Caco-2 (cell line): ENCODE data around the gene TP53TG5. TPM values are rescaled to one million over a fixed set of nuclear protein-coding genes. Genes with fewer than 3 reads are reported as not detected.

Experiments used
- BruUV-seq: library from RNA; stranded (reverse); fragments of 400-500 nt; replicated peaks from 2 replicates; lab custom pipeline; 2021; lab: Mats Ljungman, UMichigan
- CTCF ChIA-PET: fragments of 300-600 bp; sonication (Branson Sonifier 250); formaldehyde crosslinking; loops from one replicate; lab custom pipeline; 2022; ENCODE audit warnings: antibody characterized with exemption; lab: Charles Lee
- POLR2A ChIA-PET: fragments of 300-600 bp; sonication (Branson Sonifier 250); formaldehyde crosslinking; loops from one replicate; lab custom pipeline; 2022; ENCODE audit warnings: antibody characterized with exemption; lab: Charles Lee
- DNase-seq, 2 experiments: peaks; one replicate each; pipeline versions ENCODE4 v3.0.0 to v3.0.0-alpha.2; 2020 to 2022
- H3K27me3 ChIP-seq: replicated peaks from 2 replicates; pipeline ENCODE4 v1.6.0; 2011; ENCODE audit warnings: low read length; ENCODE audit not compliant: control insufficient read depth, insufficient read depth
- H3K36me3 ChIP-seq: 2 replicates; pipeline ENCODE4 v1.5.1; 2011; ENCODE audit warnings: low read length; ENCODE audit not compliant: control insufficient read depth, insufficient read depth
- H3K4me1 ChIP-seq: fragments of 250-450 bp; sonication (Bioruptor Pico); 2 replicates; pipeline ENCODE4 v1.5.1; 2020; ENCODE audit warnings: mild to moderate bottlenecking
- H3K4me3 ChIP-seq: 2 replicates; pipeline ENCODE4 v1.5.1; 2011; ENCODE audit warnings: low read depth, mild to moderate bottlenecking, control low read depth, low read length
- H3K9me3 ChIP-seq: fragments of 250-450 bp; sonication (Bioruptor Pico); 2 replicates; pipeline ENCODE4 v1.5.1; 2020; ENCODE audit warnings: mild to moderate bottlenecking, moderate library complexity
- H3K27ac Mint-ChIP-seq: one replicate; pipeline ENCODE4 v1.8.0; 2022; ENCODE audit warnings: mixed read lengths; ENCODE audit not compliant: unreplicated experiment
- H3K27me3 Mint-ChIP-seq: one replicate; pipeline ENCODE4 v1.8.0; 2022; ENCODE audit warnings: mixed read lengths; ENCODE audit not compliant: insufficient read depth, unreplicated experiment
- H3K36me3 Mint-ChIP-seq: one replicate; pipeline ENCODE4 v1.8.0; 2022; ENCODE audit warnings: mild to moderate bottlenecking, mixed read lengths; ENCODE audit not compliant: insufficient read depth, unreplicated experiment
- H3K4me1 Mint-ChIP-seq: one replicate; pipeline ENCODE4 v1.8.0; 2022; ENCODE audit warnings: low read depth, mixed read lengths; ENCODE audit not compliant: unreplicated experiment
- H3K4me3 Mint-ChIP-seq: one replicate; pipeline ENCODE4 v1.8.0; 2022; ENCODE audit warnings: mild to moderate bottlenecking, moderate library complexity, mixed read lengths; ENCODE audit not compliant: unreplicated experiment
- H3K9me3 Mint-ChIP-seq: one replicate; pipeline ENCODE4 v1.8.0; 2022; ENCODE audit warnings: mixed read lengths; ENCODE audit not compliant: unreplicated experiment
- intact Hi-C: fragments of 100-400 bp; cut with micrococcal nuclease; formaldehyde crosslinking; loops from one replicate; pipeline ENCODE4 v1.10.0; 2022; ENCODE audit not compliant: unreplicated experiment
- total RNA-seq: library from RNA; stranded (reverse); gene quantifications from 2 replicates; pipeline ENCODE4 v1.2.3, GENCODE V29; 2022
- TF ChIP-seq, protein P1 (sequence below), 2 experiments: fragments of 200-600 bp in 1 of 2; IDR thresholded peaks; 1 replicate in 1 of 2; 2 replicates in 1 of 2; pipeline versions ENCODE4 v1.5.1 to v1.8.0; 2011 to 2022; ENCODE audit warnings: antibody characterized with exemption in 1 of 2, control low read depth in 1 of 2, inconsistent platforms in 1 of 2, low read depth in 1 of 2, low read length in 1 of 2, mild to moderate bottlenecking in 1 of 2, moderate library complexity in 1 of 2; ENCODE audit not compliant: insufficient read depth in 1 of 2, severe bottlenecking in 1 of 2, unreplicated experiment in 1 of 2

TP53TG5 gene
- total RNA-seq, 1 experiment from 2014 or later, result not detected

DNA sequence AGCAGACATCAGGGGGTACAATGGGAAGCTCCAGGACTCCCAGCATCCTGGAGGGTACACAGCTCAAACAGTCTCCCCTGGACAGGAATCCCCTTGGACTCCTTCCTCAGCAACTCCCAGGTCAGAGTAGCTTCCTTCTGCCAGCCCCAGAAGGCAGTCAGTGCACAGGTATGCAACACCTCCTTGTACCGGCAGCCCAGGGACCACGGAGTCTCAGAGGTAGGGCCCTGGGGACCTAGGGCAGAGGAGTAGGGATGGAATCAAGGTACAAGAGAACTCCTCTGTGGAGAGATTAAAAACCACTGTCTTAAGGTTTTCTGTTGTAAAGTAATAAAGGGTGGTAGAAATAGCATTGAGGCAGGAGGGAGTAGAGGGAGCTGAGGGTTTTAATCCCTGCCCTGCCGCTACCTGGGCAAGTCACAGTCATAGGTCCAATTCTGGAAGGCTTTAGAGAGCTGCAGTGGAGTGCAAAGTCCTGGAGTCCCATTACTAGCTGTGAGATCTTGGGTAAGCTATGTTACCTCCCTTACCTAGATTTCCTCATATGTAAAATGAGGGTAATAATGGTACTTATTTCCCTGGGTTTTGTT lies 7.5 kb downstream of the TP53TG5 start:
- POLR2A ChIA-PET, result interaction anchor here (0.5 kb wide), 1 partner anchor 52 kb away, joined by 6 read pairs; no protein-coding TSS in a partner anchor
- Mint-ChIP-seq H3K9me3 (no peaks in the 10 kb centered on the region), H3K27me3 (no peaks in the 10 kb centered on the region)

DNA sequence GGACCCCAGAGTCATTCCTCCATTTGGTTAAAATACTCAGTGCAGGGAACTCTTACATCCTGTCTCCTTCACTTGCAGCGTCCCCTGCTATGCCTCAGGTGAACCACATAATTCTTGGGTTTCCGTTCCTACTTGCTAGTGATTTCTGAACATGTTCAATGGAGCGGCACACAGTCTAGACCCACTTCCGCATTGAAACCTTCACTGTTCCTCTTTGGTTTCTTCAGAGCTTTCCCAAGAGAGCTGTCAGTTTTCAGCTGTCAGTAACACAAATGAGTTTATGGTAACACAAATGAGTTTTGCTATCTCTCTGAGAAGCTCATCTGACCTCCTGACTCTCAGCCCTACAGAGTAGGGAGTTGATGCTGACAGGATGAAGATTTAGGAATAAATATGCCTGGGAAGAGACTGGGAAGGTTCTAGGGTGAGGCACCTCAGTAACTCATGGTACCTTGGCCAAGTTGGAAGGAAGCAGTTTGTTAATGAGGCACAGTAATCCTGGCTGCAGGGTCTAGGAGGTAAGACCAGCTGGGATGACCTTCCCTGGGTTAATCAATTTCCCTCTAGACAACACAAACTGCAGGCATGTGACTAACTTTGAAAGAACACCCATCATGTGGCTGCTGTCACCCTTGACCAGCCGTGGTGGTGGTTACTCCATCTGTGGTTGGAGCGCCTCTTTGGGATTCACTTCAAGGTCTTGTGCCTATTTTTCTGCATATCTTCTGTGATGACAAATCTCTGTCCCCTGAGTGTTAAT lies 9.7 kb downstream of the TP53TG5 start:
- POLR2A ChIA-PET, result interaction anchor here (1.0 to 1.1 kb wide), 2 partner anchors 9 to 68 kb away, joined by 3 to 5 read pairs; no protein-coding TSS in a partner anchor
- Histone ChIP-seq H3K4me1 (no peaks in the 10 kb centered on the region; the same call in 1 of the 2 replicates), H3K27me3 (no peaks in the 10 kb centered on the region), H3K9me3 (no peaks in the 10 kb centered on the region), H3K4me3 (no peak overlapping the region), H3K36me3 (peaks cover 4% of the 10 kb centered on the region)
- no TSS peak for BruUV-seq
- intact Hi-C loops, result no loop called here
- no peak for DNase-seq
- no peaks in the 10 kb centered on the region for H3K9me3 Mint-ChIP-seq
- H3K4me3 Mint-ChIP-seq, result no peak overlapping the region
- CTCF ChIA-PET, result interaction anchor here (0.5 to 1.1 kb wide), 3 partner anchors 46 to 119 kb away, joined by 3 to 5 read pairs (median 4); no protein-coding TSS in a partner anchor
- H3K36me3 Mint-ChIP-seq, result peaks cover 26% of the 10 kb centered on the region
- H3K27me3 Mint-ChIP-seq, result no peaks in the 10 kb centered on the region
- TF ChIP-seq, protein P1, sequence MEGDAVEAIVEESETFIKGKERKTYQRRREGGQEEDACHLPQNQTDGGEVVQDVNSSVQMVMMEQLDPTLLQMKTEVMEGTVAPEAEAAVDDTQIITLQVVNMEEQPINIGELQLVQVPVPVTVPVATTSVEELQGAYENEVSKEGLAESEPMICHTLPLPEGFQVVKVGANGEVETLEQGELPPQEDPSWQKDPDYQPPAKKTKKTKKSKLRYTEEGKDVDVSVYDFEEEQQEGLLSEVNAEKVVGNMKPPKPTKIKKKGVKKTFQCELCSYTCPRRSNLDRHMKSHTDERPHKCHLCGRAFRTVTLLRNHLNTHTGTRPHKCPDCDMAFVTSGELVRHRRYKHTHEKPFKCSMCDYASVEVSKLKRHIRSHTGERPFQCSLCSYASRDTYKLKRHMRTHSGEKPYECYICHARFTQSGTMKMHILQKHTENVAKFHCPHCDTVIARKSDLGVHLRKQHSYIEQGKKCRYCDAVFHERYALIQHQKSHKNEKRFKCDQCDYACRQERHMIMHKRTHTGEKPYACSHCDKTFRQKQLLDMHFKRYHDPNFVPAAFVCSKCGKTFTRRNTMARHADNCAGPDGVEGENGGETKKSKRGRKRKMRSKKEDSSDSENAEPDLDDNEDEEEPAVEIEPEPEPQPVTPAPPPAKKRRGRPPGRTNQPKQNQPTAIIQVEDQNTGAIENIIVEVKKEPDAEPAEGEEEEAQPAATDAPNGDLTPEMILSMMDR (IDR thresholded peaks at IDR 0.05; ENCODE audit: insufficient read depth in 1 of 2, low read depth in 1 of 2, low read length in 1 of 2, severe bottlenecking in 1 of 2, unreplicated experiment in 1 of 2), result no peak
- no peak overlapping the region for H3K27ac Mint-ChIP-seq
- peaks cover 7% of the 10 kb centered on the region for H3K4me1 Mint-ChIP-seq

More for the DNA sequence above, 7.5 kb downstream of the TP53TG5 start:
- no peaks in the 10 kb centered on the region for H3K4me1 Mint-ChIP-seq
- no peak overlapping the region for H3K4me3 ChIP-seq
- no peaks in the 10 kb centered on the region for H3K9me3 ChIP-seq
- intact Hi-C loops, result no loop called here
- no peak overlapping the region for H3K4me3 Mint-ChIP-seq
- H3K36me3 Mint-ChIP-seq, result peaks cover 25% of the 10 kb centered on the region
- no peaks in the 10 kb centered on the region for H3K27me3 ChIP-seq
- BruUV-seq, result no TSS peak
- H3K27ac Mint-ChIP-seq, result no peak overlapping the region
- H3K36me3 ChIP-seq, result peaks cover 4% of the 10 kb centered on the region
- CTCF ChIA-PET, result interaction anchor here (1.2 to 4.6 kb wide), 4 partner anchors 8 to 66 kb away, joined by 4 to 95 read pairs (median 8); partner anchors contain the start of gene SYS1
- no peaks in the 10 kb centered on the region for H3K4me1 ChIP-seq
- DNase-seq, result no peak
- TF ChIP-seq, protein P1 (IDR thresholded peaks at IDR 0.05; ENCODE audit: insufficient read depth in 1 of 2, low read depth in 1 of 2, low read length in 1 of 2, severe bottlenecking in 1 of 2, unreplicated experiment in 1 of 2), result no peak

DNA sequence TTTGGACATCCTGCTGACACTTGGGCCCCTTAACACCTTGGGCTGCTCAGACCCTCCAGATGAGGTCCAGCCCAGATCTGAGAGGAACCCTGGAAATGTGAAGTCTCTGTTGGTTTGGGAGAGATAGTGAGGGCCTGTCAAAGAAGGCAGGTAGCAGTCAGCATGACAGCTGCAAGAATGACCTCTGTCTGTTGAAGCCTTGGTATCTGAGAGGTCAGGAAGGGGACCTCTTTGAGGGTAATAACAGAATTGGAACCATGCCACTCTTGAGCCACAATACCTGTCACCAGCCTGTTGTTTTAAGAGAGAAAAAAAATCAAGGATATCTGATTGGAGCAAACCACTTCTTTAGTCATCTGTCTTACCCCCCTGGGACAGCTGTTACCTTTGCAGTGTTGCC lies 11.0 kb downstream of the TP53TG5 start:
- no peak for DNase-seq
- no peaks in the 10 kb centered on the region for H3K27me3 ChIP-seq
- H3K36me3 ChIP-seq, result peaks cover 4% of the 10 kb centered on the region
- peaks cover 14% of the 10 kb centered on the region for H3K4me1 Mint-ChIP-seq
- no peaks in the 10 kb centered on the region for H3K27me3 Mint-ChIP-seq
- peaks cover 36% of the 10 kb centered on the region for H3K36me3 Mint-ChIP-seq
- H3K27ac Mint-ChIP-seq, result no peak overlapping the region
- intact Hi-C loops, result no loop called here
- H3K4me1 ChIP-seq, result peaks cover 5% of the 10 kb centered on the region
- TF ChIP-seq, protein P1 (IDR thresholded peaks at IDR 0.05; ENCODE audit: insufficient read depth in 1 of 2, low read depth in 1 of 2, low read length in 1 of 2, severe bottlenecking in 1 of 2, unreplicated experiment in 1 of 2), result no peak
- no TSS peak for BruUV-seq
- no peak overlapping the region for H3K4me3 ChIP-seq
- no peaks in the 10 kb centered on the region for H3K9me3 Mint-ChIP-seq
- ChIA-PET POLR2A (no interaction called here), CTCF (interaction anchor here (0.7 kb wide), 1 partner anchor 44 kb away, joined by 3 read pairs; no protein-coding TSS in a partner anchor)
- H3K9me3 ChIP-seq, result no peaks in the 10 kb centered on the region
- no peak overlapping the region for H3K4me3 Mint-ChIP-seq
